HG03025 (cell line): ENCODE results near the gene STX8.
"Not testable (repeated sequence)": the region's sequence is repeated elsewhere in the genome, so short reads cannot be mapped to it uniquely, and the experiment has no call there.

Experiments
- ATAC-seq: cut with Tn5 transposase; IDR thresholded peaks from one replicate; pipeline ENCODE4 v1.9.1; 2021; ENCODE audit warnings: mild to moderate bottlenecking, moderate library complexity; ENCODE audit not compliant: unreplicated experiment, low FRiP score

Gene STX8

DNA sequence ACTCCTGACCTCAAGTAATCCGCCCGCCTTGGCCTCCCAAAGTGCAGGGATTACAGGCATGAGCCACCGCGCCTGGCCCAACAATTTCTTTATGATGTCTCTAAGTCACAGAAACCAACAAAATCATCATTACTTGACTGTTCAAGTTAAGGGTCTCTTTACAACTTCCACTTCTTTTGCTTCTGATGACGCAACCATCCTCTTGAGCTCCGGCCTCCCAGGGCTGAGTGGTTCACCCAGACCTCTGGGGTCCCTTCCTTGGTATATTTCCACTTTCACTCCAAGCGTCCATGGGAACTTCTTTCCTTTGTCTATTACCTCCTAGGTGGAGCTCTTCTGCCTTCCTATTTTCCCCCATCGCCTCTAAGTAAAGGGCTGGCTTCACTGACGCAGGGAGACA is 300.6 kb downstream of the STX8 start:
- no peak for ATAC-seq

DNA sequence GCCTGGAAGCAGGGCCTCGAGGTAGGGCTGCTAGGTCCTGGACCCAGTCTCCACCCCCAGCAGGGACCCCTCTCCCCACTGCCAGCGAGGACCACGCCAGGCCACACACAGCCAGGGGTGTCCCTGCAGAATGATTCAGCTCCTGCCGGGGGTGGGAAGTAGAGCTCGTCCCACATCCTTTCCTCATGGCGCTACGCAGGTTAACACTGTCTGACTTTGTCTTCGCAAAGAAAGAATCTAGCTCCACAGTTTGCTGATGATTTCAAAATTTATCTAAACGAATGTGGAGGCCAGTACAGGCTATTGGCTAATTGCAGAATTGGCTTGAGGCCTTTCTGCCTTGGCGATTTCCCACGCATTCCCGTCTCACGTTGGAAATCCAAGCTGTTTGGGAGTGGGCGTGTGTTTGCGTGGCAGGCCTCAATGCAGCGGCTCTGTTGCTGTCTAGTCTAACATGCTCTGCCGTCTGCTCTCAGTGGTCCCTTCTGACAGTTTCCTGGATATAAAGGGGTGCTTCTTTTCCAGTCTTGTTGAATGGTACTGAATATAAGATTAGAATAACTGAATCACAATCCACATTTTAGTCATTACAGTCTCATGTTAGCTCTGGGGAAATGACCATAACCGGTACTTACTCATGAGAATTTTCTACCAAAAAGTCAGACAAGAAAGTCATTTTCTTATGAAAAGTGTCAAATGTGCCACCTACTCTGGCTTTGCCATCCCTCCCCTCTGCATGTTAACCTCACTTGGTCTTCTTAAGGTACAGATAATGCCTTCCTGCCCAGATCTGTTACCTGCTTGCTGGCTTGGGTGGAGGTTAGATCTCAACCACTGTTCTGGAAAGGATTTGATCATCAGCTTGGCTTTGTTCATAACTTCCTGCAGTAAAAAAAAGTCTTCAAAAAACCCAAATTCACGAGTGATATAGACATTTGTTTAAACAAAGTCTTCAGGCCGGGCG is 301.9 kb downstream of the STX8 start:
- ATAC-seq, result no peak

DNA sequence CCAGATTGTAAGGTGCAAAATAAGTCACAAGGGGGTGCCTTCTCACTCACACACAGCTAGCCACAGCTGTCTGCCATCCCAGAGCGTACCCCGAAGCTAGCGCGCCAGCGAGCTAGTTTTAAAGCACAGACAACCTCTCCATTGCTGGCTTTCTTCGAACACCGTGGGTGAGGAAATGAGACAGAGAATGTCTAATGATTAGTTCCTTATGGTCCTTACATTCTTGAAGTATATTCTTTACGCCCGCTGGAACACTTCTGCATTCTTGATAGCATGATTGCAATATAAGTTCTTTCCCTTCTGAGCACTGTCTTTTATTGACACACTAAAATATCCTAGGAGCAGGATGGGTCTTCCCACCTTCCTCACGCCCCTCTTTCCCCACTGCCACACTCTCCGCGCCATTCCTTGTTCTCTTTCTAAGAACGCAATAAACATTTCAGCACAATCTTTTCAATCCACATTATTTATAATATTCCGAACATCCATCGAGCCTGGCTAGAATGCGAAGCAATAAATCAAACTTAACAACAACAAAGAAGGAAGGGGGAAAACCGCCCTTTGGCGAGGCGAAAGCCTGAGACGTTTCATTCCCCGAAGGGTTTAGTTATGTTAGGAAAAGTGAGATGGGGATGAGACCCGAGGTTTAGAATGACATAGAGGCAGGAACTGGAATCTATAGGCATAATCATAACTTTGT is 303.0 kb downstream of the STX8 start:
- ATAC-seq, result no peak

DNA sequence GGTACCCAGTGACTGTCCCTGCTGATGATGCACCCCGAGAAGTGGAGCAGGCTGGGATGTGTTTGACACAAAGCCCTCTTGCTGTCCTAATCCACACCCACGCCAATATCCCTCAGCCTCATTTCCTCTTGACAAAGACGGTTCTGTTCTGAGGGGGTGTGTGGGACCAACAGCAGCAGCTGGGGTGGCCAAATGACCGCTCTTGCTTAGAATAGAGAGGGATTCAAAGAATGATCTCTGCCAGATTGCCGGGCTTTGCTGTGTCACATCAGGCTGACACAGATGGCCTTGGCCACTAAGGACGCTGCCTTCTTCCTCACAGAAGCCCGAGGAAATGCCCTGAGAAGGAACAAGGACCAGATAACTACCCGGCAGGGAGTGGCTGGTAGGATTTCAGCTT is 303.6 kb downstream of the STX8 start:
- no peak for ATAC-seq

DNA sequence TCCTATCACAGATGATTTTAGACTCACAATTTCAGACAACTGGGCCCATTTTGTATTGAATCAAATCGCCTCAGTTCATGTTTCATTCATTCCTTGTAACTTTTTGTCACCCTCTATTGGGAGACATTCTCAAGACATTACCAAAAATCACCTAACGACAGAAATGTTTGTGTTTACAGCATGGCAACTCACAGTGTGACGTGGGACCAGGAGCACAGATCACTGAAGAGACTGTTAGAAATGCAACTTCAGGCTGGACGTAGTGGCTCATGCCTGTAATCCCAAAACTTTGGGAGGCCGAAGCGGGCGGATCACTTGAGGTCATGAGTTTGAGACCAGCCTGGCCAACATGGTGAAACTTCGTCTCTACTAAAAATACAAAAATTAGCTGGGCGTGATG is 304.7 kb downstream of the STX8 start:
- ATAC-seq, result no peak

DNA sequence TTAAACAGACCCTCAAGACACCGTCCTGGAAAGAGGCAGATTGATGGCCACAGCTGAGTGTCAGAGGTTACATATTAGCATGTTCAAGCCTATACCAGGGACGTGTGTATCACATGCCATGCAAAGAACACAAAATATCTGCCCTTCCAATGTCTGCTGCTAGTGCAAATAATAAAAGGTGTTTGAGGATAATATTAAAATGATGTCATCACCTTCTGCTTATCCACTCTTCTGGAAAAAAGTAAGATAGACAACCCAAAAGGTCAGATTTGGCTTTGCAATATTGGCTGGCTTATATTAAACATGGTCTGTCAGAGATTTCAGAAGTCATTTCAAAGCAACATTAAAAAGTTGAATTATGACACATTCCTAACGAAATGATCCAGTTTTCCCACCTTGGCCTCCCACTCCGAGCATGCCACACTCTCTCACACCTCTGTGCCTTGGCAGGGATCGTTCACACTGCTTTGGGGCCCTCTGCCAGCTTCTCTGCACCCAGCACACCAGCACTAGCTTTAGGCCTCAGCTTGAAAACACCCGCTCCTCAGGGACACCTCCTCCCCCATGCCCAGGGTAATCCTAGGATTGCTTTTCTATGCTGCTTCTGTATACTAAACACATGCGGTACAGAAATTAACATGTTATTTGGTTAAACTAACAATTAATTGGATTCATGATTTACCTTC is 306.1 kb downstream of the STX8 start:
- ATAC-seq, result no peak

DNA sequence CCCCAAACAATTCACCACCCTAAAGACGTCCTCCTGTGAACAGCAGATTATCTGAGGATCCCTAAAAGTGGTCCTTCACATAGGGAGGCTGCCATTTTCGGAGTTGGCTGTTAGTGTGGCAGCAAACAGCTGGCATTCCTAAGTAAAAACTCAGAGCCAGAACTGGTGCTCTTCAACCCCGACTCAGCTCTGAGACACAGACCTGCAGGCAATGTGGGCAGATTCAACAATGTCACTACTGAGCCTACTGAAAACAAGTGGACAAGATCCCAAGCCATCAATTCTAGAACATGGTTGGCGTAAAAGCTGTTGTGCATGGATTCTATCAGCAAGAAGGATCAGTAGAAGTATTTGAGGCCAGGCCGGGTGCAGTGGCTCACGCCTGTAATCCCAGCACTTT is 307.1 kb downstream of the STX8 start:
- no peak for ATAC-seq

DNA sequence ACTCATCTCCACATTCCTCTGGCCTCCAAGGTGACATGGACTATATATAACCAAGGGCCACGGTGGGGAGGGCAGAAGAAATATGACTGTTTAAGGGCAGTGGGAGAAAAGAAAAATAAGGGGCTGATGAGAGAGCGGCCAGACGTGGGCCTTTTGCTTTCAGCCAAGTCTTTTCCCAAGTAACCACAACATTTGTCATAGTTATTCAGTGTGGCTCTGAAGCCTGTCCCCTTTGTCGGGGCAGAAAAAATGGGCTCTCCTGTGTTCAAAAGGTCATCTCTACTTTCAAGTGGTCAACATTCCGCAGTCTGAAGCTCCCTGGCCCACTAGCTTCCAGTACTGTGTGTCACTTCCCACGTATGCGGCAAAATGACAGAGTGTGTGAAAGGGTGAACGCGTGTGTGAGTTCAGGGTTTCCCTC is 308.9 kb downstream of the STX8 start:
- ATAC-seq, result no peak

DNA sequence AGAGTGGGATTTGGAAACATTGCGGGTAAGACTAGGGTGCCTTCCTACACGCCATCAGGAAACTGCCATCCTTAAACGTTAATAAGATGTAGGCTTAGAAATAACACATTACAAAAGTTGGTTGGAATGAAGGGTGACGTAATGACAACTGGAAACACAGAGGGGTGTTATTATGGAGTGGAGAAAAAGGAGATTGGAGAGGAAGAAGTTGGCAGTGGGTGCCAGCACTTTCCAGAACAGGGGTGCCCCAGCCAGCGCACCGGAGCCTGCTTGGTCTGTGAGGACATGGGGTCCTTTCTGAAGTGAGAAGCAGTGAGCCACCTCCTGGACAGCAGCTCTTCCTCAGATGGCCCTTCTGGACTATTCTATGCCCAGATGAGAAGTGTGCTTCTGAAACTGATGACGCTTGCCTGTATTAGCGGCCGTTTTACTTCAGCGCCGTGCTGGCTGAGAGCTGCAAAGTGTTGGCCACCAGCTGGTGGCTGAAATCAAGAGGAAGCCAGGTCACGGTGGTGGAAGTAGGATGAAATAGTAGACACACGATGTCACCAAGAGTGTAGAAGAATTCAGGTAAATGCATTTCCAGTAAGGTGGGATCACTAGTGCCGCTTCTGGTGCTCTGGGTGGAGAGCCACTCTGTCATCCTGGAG is 309.5 kb downstream of the STX8 start:
- no peak for ATAC-seq

DNA sequence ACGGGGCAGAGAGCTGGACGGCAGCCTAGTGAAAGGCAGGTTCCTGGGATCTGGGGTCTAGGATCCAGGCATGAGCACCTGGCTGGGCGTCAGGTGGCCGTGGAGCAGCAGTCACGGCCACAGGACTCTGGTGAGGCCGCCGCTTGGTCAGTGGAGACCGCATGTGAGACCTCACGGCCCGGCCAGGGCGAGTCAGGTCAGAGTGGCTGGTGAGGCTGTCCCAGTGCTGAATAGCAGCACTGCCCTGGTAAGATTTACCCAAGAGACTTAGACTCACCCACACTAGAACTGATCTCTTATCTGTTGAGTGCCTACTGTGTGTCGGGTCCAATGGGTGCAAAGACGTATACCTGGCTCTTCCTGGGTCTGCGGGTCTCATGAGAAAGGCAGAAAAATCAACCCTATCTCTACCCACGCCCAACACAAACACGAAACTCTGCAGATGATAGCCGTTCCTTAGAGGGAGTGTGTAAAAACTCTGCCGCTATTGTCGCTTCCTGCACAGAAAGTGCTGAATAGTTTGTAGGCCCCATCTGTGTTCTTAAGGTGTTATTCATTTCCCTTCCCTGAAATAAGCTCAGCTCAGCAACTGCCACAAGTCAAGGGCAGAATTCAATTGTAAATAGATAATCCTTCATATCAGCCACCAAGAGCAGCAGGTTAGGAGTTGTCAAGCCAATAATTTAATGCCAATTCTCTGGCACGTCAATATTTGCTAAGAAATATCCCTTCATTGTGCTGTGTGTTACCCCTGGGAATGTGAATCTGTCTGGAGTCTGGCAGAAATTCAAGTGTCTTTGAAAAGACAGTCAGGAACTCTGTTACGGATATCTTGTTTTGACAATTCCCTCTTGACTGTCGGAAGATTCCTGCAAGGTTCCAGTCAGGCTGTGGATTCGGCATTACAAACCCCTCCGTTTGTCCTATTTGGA is 314.3 kb downstream of the STX8 start:
- no peak for ATAC-seq

DNA sequence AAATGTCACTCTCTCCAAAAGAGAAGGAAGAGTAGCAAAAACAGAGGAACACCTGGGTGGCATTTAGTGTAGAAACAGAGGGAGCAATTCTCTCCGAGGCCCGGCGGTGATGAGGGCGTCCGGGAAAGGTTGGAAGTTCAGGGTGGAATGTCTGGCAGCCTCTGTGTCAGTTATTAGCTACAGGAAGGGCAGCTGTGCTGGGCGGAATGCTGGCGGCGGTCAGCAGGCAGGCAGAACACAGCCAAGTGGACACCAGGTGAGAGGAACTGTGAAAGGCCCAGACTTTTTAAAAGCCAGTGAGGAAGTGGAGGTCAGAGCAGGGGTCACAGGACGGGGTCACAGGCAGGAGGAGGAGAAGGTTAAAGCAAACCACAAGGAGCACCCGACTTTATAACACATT is 316.2 kb downstream of the STX8 start:
- no peak for ATAC-seq

DNA sequence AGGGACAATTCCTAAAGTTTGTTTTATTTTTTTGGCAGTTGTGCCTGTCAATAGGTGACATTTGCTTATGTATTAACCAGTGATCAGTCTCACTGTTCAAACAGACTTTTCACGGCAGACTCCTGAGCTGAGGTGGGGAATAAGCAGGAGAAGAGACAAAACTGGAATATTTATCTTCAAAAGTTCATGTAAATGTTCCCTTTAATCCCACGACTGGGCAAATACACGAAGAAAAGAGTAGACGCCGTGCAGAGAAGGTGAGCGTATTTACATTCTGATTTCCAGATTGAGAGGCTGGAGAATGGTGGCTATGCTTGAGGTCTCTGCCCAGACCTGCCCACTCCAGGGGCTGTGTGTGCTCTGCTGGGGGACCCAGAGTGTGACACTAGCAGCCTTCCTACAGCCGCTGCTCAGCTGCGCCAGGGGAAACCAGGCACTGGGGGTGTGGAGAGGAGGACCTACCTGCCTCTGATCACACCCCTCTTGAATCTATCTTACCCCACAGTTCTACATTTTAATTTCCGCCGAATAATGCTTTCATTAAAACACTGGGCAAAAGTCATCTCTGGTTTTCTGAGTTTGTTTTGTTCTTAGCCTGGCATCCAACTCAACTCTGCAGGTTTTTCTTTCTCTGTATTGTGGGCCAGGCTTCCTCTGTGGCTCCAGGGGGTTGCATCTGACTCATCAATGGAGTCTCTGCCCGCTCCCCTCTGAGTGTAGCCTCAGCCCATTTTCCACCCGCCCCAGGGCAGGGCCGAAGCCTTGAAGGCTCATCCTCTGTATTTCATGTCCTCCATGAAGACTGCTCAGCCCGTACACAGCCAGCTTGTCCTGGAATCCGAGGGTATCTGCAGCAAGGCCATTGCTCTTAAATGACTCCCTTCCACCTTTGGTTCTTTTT is 317.3 kb downstream of the STX8 start:
- ATAC-seq, result no peak

DNA sequence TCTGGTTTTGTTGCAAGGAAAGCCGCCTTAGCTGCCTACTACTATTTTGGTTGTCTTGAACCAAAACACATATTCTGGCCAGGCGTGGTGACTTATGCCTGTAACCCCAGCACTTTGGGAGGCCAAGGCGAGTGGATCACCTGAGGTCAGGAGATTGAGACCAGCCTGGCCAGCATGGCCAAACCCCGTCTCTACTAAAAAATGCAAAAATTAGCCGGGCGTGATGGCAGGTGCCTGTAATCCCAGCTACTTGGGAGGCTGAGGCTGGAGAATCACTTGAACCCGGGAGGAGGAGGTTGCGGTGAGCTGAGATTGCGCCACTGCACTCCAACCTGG is 318.0 kb downstream of the STX8 start:
- not testable (repeated sequence) for ATAC-seq

DNA sequence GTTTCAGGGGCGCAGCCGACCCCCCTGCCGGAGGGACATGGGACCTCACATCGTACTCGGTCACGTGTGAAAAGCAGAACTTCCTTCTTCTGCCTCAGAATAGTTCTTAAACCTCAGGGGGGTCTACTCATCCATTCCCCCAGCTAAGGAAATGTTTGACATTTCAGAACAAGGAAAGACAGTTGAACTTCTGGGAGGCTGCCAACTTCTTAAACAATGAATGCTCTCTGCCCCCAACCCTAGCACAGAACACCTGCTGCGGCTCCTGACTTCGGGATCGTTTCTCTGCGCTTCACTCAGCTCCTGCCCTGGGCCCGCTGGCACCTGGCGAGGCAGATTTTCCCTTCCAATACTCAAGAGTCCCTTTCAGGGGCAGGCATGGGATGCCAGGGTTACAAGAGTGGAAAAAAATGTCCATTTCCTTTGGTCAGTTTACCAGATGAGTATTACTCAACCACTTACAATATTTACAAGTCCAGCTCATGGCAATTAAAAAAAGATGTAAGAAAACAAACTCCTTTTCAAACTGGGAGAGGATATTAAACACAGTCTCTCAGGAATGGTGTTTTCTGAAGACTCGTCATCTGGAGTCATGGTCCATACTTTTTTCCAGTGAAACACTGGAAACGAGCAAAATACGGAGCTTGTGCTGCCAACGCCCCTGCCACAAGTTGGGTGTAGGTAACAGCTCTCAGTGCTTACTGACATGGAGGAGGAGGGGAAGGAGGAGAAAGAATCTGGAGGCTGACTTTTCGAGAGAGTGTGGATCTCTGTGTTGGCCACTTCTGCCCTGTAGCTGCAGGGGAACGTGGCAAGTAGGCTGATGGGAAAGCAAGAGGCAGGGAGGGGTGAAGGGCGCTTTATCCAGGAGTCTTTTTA is 318.6 kb downstream of the STX8 start:
- ATAC-seq, result no peak

DNA sequence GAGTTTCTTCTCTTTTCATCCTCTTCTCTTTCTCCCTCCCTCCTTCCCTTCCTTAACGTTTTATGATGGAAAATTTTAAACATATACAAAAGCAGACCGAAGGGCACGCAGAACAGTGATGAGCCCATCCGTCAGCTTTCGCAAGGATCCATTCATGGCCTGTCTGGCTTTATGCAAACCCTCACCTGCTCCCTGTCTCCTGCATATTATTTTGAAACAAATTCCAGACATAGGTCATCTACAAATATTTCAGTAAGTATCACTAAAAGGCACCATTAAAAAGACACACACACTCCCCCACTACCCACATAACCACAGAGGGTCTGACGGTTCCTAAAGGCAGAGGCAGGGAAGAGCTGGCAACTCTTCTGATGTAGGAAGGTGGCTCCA is 319.3 kb downstream of the STX8 start:
- ATAC-seq, result no peak

DNA sequence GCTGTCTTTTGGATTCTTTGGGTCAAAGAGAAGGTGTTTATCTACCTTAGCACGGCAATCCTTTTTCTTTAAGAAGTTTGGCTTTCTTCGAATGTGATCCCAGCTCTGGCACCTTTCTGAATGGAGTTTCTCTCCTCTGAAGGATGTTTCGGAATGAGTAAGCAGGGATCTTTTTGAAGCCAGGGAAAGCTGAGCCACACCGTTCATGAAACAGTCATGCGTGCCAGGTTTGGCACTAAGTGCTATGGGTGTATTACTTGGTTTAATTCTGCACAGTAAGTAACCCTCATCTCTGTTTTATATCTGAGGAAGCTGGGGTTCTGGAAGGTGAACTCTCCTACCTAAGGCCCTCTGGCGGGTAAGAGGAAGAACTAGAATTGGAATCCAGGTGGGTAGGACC is 319.8 kb downstream of the STX8 start:
- ATAC-seq, result no peak

DNA sequence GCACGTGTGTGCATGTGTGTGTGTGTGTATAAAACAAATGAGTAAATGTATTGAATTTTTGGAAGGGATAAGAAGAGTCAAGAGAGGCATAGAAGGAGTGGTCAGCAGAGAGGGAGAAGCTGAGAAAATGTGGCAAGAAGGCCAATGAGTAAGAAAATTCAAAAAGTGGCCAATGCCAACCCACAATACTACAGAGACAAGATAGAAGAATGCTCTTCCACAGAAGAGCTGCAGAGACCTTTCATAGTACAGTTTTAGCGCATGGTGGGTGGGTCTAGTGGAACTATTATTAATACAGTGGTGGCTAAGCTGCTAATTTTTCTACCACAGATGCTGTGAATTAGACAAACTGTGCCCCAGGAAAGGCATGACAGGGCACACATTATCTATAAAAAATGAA is 320.8 kb downstream of the STX8 start:
- ATAC-seq, result no peak

DNA sequence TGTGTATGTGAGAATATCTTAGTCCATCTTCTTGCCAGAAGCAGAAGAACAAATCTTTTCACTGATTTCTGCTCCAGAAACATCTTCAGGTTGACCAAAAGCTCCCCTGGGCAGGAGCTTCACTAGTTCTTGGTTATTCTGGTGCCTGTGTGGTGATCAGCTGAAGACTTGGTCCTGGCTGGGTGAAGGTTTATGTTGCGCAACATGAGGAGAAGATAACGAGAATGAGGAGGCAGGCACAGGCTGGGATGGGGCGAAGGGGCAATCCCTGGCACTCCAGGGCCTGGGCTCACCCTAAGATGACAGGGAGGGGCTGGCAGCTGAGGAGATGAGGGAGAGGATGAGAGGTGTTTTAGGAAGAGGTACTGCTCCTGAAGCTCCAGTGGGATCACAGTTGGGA is 322.3 kb downstream of the STX8 start:
- ATAC-seq, result no peak
